ENCODE results near the gene DOK7.

DNA sequence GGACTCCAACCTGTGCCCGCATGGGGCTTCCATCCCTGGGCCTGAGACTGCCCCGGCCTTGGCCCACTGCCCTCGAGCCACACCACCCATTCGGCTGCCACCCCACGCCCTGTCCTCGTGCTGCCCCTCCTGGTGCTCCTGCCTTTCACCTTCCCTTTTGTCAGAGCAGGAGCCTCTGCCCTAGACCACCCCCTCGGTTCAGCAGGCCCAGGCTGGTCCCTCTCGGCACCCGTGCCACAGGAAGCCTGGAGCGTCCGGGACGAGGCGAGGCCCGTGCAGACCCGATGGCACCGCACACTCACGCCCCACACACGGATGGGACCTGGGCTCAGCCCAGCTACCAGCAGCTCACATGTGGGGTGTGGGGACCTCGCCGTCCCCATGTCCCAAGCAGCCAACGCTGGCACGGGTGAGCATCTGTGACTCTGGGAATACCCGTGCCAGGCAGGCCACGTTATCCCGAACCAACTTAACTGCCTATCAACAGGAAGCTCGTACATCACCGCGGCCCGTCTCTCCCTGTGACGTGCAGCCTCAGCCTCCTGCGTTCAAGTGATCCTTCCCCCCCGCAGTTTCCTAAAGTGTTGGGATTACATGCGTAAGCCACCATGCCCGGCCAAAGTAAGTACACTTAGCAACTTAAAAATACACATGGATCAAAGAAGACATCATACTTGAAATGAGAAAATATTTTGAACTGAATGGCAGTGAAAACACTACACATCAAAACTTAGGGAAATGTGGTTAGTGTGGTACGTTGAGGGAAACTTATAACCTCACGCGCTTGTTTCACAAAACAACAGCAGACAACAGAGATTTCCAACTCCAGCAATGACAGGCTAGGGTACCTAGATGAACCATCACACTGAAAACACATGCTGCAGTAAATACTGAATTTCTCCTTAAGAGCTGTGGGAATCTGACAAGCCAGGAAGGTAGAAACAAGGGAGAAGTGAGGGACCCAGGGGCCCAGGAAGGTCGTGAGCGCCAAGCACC, 40.1 kb downstream of the DOK7 start:
- TF ChIP-seq EP300 (IDR thresholded peaks at IDR 0.05) (no peak), POLR2A (IDR thresholded peaks at IDR 0.05) (no peak)
- TF ChIP-seq, protein P1, sequence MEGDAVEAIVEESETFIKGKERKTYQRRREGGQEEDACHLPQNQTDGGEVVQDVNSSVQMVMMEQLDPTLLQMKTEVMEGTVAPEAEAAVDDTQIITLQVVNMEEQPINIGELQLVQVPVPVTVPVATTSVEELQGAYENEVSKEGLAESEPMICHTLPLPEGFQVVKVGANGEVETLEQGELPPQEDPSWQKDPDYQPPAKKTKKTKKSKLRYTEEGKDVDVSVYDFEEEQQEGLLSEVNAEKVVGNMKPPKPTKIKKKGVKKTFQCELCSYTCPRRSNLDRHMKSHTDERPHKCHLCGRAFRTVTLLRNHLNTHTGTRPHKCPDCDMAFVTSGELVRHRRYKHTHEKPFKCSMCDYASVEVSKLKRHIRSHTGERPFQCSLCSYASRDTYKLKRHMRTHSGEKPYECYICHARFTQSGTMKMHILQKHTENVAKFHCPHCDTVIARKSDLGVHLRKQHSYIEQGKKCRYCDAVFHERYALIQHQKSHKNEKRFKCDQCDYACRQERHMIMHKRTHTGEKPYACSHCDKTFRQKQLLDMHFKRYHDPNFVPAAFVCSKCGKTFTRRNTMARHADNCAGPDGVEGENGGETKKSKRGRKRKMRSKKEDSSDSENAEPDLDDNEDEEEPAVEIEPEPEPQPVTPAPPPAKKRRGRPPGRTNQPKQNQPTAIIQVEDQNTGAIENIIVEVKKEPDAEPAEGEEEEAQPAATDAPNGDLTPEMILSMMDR (IDR thresholded peaks at IDR 0.05): no peak
